Mucosa of rectum (tissue), 2 donors: Measurements from ENCODE around the gene KLHL35.

Experiments
- H3K27ac ChIP-seq, 2 donors: one replicate each; pipeline ENCODE4 v1.7.0; 2013; ENCODE audit warnings: inconsistent platforms in 2 of 2, low read depth in 2 of 2, low read length in 2 of 2
- H3K27me3 ChIP-seq, 2 donors: one replicate each; pipeline ENCODE4 v1.7.0; 2013; ENCODE audit warnings: low read length in 2 of 2; ENCODE audit not compliant: control insufficient read depth in 2 of 2, insufficient read depth in 2 of 2
- H3K36me3 ChIP-seq, 2 donors: one replicate each; pipeline ENCODE4 v1.7.0; 2013; ENCODE audit warnings: low read length in 2 of 2; ENCODE audit not compliant: control insufficient read depth in 2 of 2, insufficient read depth in 2 of 2
- H3K4me1 ChIP-seq, 2 donors: one replicate each; pipeline ENCODE4 v1.7.0; 2013; ENCODE audit warnings: low read length in 2 of 2, mild to moderate bottlenecking in 1 of 2; ENCODE audit not compliant: control insufficient read depth in 2 of 2, insufficient read depth in 2 of 2
- H3K4me3 ChIP-seq, 2 donors: one replicate each; pipeline ENCODE4 v1.7.0; 2013; ENCODE audit warnings: low read length in 2 of 2
- H3K9ac ChIP-seq, 2 donors: one replicate each; pipeline ENCODE4 v1.7.0; 2013; ENCODE audit warnings: low read length in 2 of 2, low read depth in 1 of 2, mild to moderate bottlenecking in 1 of 2
- H3K9me3 ChIP-seq, 2 donors: one replicate each; pipeline ENCODE4 v1.7.0; 2013; ENCODE audit warnings: low read length in 2 of 2; ENCODE audit not compliant: control insufficient read depth in 2 of 2
- donor health status: healthy.
- donor health status: Normal muscosa, but diverticular disease.

KLHL35 gene

GRCh38 chr11:75433443-75433842 lies 440 bp upstream of the KLHL35 start:
- H3K36me3 ChIP-seq, result peaks cover 0 to 2% of the 10 kb centered on the region in 2 donors
- no peak overlapping the region for H3K27ac ChIP-seq
- H3K4me3 ChIP-seq, result no peak overlapping the region
- H3K4me1 ChIP-seq, result peaks cover 15 to 21% of the 10 kb centered on the region in 2 donors
- peaks cover 0 to 4% of the 10 kb centered on the region in 2 donors for H3K9me3 ChIP-seq
- peaks cover 26 to 35% of the 10 kb centered on the region in 2 donors for H3K27me3 ChIP-seq
- H3K9ac ChIP-seq, result no peak overlapping the region

GRCh38 chr11:75431533-75432525 lies 1.2 kb downstream of the KLHL35 start:
- Histone ChIP-seq H3K9ac (no peak overlapping the region), H3K4me3 (no peak overlapping the region), H3K27me3 (peaks cover 28 to 35% of the 10 kb centered on the region in 2 donors), H3K27ac (peak overlapping the region in 1 of 2 donors; percentile 26), H3K9me3 (peaks cover 0 to 4% of the 10 kb centered on the region in 2 donors), H3K4me1 (peaks cover 15 to 21% of the 10 kb centered on the region in 2 donors), H3K36me3 (peaks cover 0 to 2% of the 10 kb centered on the region in 2 donors)

GRCh38 chr11:75430714-75431532 lies 2.1 kb downstream of the KLHL35 start:
- H3K27me3 ChIP-seq, result peaks cover 28 to 35% of the 10 kb centered on the region in 2 donors

GRCh38 chr11:75429902-75430713 lies 2.9 kb downstream of the KLHL35 start:
- Histone ChIP-seq H3K36me3 (no peaks in the 10 kb centered on the region), H3K27ac (peak overlapping the region; percentile 10 to 48), H3K9ac (peak overlapping the region; percentile 24 to 49), H3K4me3 (peak overlapping the region; percentile 56 to 61), H3K9me3 (peaks cover 0 to 4% of the 10 kb centered on the region in 2 donors), H3K4me1 (peaks cover 15 to 21% of the 10 kb centered on the region in 2 donors), H3K27me3 (peaks cover 28 to 35% of the 10 kb centered on the region in 2 donors)

More at GRCh38 chr11:75430714-75431532, 2.1 kb downstream of the KLHL35 start:
- peak overlapping the region; percentile 56 to 61 for H3K4me3 ChIP-seq
- no peak overlapping the region for H3K27ac ChIP-seq
- peak overlapping the region; percentile 24 to 49 for H3K9ac ChIP-seq
- peaks cover 15 to 21% of the 10 kb centered on the region in 2 donors for H3K4me1 ChIP-seq
- H3K36me3 ChIP-seq, result peaks cover 0 to 2% of the 10 kb centered on the region in 2 donors
- H3K9me3 ChIP-seq, result peaks cover 0 to 4% of the 10 kb centered on the region in 2 donors

GRCh38 chr11:75429641-75429901 lies 3.4 kb downstream of the KLHL35 start:
- no peaks in the 10 kb centered on the region for H3K36me3 ChIP-seq
- H3K27ac ChIP-seq, result peak overlapping the region; percentile 10 to 48
- peaks cover 15 to 21% of the 10 kb centered on the region in 2 donors for H3K4me1 ChIP-seq
- H3K9me3 ChIP-seq, result peaks cover 0 to 4% of the 10 kb centered on the region in 2 donors
- H3K4me3 ChIP-seq, result peak overlapping the region in 1 of 2 donors; percentile 13
- H3K27me3 ChIP-seq, result peaks cover 28 to 35% of the 10 kb centered on the region in 2 donors
- H3K9ac ChIP-seq, result no peak overlapping the region

GRCh38 chr11:75428989-75429640 lies 3.9 kb downstream of the KLHL35 start:
- H3K4me3 ChIP-seq, result peak overlapping the region in 1 of 2 donors; percentile 72
- no peak overlapping the region for H3K9ac ChIP-seq

GRCh38 chr11:75428281-75428724 lies 4.7 kb downstream of the KLHL35 start:
- Histone ChIP-seq H3K9me3 (peaks cover 0 to 4% of the 10 kb centered on the region in 2 donors), H3K4me3 (peak overlapping the region; percentile 51 to 72), H3K27ac (no peak overlapping the region), H3K27me3 (peaks cover 27 to 28% of the 10 kb centered on the region in 2 donors), H3K9ac (no peak overlapping the region), H3K36me3 (peaks cover 0 to 3% of the 10 kb centered on the region in 2 donors), H3K4me1 (peaks cover 15 to 21% of the 10 kb centered on the region in 2 donors)

More at GRCh38 chr11:75428989-75429640, 3.9 kb downstream of the KLHL35 start:
- Histone ChIP-seq H3K9me3 (peaks cover 0 to 4% of the 10 kb centered on the region in 2 donors), H3K27ac (peak overlapping the region in 1 of 2 donors; percentile 10), H3K27me3 (peaks cover 28 to 34% of the 10 kb centered on the region in 2 donors), H3K4me1 (peaks cover 15 to 21% of the 10 kb centered on the region in 2 donors), H3K36me3 (no peaks in the 10 kb centered on the region)

- peaks cover 16 to 19% of the 10 kb centered on the region in 2 donors for H3K27me3 ChIP-seq
- H3K4me3 ChIP-seq, result no peak overlapping the region
- peaks cover 0 to 5% of the 10 kb centered on the region in 2 donors for H3K36me3 ChIP-seq
- no peak overlapping the region for H3K9ac ChIP-seq
- peaks cover 0 to 4% of the 10 kb centered on the region in 2 donors for H3K9me3 ChIP-seq
- H3K27ac ChIP-seq, result no peak overlapping the region
- H3K4me1 ChIP-seq, result peaks cover 20 to 31% of the 10 kb centered on the region in 2 donors
These were observed 5.8 kb downstream of the KLHL35 start for GRCh38 chr11:75427181-75427580.

GRCh38 chr11:75426720-75427086 lies 6.3 kb downstream of the KLHL35 start:
- Histone ChIP-seq H3K4me3 (no peak overlapping the region), H3K9me3 (peaks cover 0 to 4% of the 10 kb centered on the region in 2 donors), H3K27ac (no peak overlapping the region), H3K9ac (no peak overlapping the region), H3K4me1 (peaks cover 20 to 32% of the 10 kb centered on the region in 2 donors), H3K27me3 (peaks cover 12 to 14% of the 10 kb centered on the region in 2 donors), H3K36me3 (peaks cover 0 to 5% of the 10 kb centered on the region in 2 donors)
